Activated naive CD8-positive, alpha-beta T cell treated with anti-CD3 and anti-CD28 coated beads, Interleukin-2, amount 50 U/mL, for 24 hours (primary cell): ENCODE data around the gene LRRC28.

ENCODE experiments used
- ATAC-seq: fragments of 150-1000 bp; cut with Tn5 transposase; one replicate; pipeline ENCODE4 v1.10.0; 2021
- DNase-seq: peaks from one replicate; pipeline ENCODE4 v3.0.0; 2021
- H3K27ac Mint-ChIP-seq: one replicate; pipeline ENCODE4 v1.8.0; 2021; ENCODE audit warnings: mild to moderate bottlenecking, mixed read lengths
- H3K27me3 Mint-ChIP-seq: one replicate; pipeline ENCODE4 v1.8.0; 2021; ENCODE audit warnings: mixed read lengths
- H3K36me3 Mint-ChIP-seq: one replicate; pipeline ENCODE4 v1.8.0; 2021; ENCODE audit warnings: low read depth, mixed read lengths
- H3K4me1 Mint-ChIP-seq: one replicate; pipeline ENCODE4 v1.8.0; 2021; ENCODE audit warnings: mixed read lengths
- H3K4me3 Mint-ChIP-seq: one replicate; pipeline ENCODE4 v1.8.0; 2021; ENCODE audit warnings: mild to moderate bottlenecking, moderate library complexity, mixed read lengths
- H3K9me3 Mint-ChIP-seq: one replicate; pipeline ENCODE4 v1.8.0; 2021; ENCODE audit warnings: mixed read lengths

Gene LRRC28

DNA sequence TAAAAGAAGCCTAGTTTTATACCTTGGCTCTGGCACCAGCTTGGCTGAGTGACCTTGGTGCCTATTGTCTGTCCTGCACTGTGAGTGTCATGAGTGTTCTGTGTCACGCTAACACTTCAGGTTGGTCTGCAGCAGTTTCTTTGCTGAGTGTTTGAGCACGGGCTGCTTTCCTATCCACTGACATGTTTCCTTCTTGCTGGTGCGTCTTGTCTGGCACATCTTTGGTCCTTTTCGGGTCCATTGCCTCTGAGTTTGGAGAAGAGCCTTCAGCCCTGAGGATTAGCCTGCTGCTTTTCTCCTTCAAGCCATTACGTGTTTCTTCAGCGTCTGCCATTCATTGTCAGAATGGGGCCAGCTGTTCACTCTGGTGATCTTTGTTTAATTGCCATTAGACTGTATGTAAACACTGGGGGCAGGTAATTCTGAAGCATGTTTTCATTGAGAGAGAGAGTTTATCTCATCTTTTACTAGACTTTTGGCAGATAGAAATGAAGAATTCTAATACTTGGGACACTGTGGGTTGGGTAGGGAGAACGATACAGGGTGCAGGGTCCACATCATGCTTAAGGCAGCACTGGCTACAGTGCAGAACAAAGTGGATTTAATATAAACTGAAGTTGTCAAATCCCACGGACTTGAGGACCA lies 55.5 kb downstream of the LRRC28 start:
- no peaks in the 10 kb centered on the region for H3K36me3 Mint-ChIP-seq
- no peak overlapping the region for H3K27ac Mint-ChIP-seq
- peaks cover 4% of the 10 kb centered on the region for H3K4me1 Mint-ChIP-seq
- ATAC-seq = no peak
- no peak for DNase-seq
- no peaks in the 10 kb centered on the region for H3K9me3 Mint-ChIP-seq
- H3K27me3 Mint-ChIP-seq = no peaks in the 10 kb centered on the region
- H3K4me3 Mint-ChIP-seq = no peak overlapping the region

GRCh38 chr15:99307735-99308134 lies 56.5 kb downstream of the LRRC28 start:
- ATAC-seq = no peak
- Mint-ChIP-seq H3K4me1 (peaks cover 4% of the 10 kb centered on the region), H3K27me3 (no peaks in the 10 kb centered on the region), H3K27ac (peak overlapping the region; percentile 43), H3K9me3 (peaks cover 3% of the 10 kb centered on the region), H3K4me3 (no peak overlapping the region), H3K36me3 (peaks cover 5% of the 10 kb centered on the region)
- no peak for DNase-seq

DNA sequence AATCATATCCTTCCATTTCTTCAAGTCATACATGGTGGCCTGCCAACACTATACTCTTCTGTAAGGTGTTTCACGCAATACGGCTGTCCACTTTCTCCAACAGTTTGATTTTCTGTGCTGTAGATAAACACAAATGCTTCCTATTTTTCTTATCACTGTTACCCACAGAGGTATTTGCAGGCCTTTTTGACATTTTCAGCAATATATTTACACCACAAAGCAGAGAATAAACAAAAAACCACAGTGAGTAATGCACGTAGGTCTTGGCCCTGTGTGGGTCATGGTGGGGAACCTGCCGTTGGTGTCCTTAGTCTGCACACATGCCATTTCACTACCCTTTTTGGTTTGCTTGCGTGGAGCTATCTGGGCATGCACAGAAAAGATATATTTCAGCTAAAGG lies 59.5 kb downstream of the LRRC28 start:
- DNase-seq (no peak), ATAC-seq (no peak)
- no peak overlapping the region for H3K27ac Mint-ChIP-seq

GRCh38 chr15:99312228-99312627 lies 60.9 kb downstream of the LRRC28 start:
- H3K36me3 Mint-ChIP-seq = peaks cover 17% of the 10 kb centered on the region
- H3K4me3 Mint-ChIP-seq = no peak overlapping the region
- ATAC-seq (no peak), DNase-seq (no peak)
- peaks cover 4% of the 10 kb centered on the region for H3K4me1 Mint-ChIP-seq
- H3K9me3 Mint-ChIP-seq = peaks cover 10% of the 10 kb centered on the region
- no peaks in the 10 kb centered on the region for H3K27me3 Mint-ChIP-seq
- H3K27ac Mint-ChIP-seq = no peak overlapping the region

More for the DNA sequence above, 59.5 kb downstream of the LRRC28 start:
- Mint-ChIP-seq H3K27me3 (no peaks in the 10 kb centered on the region), H3K9me3 (peaks cover 10% of the 10 kb centered on the region), H3K4me3 (no peak overlapping the region), H3K36me3 (peaks cover 17% of the 10 kb centered on the region), H3K4me1 (peaks cover 4% of the 10 kb centered on the region)

DNA sequence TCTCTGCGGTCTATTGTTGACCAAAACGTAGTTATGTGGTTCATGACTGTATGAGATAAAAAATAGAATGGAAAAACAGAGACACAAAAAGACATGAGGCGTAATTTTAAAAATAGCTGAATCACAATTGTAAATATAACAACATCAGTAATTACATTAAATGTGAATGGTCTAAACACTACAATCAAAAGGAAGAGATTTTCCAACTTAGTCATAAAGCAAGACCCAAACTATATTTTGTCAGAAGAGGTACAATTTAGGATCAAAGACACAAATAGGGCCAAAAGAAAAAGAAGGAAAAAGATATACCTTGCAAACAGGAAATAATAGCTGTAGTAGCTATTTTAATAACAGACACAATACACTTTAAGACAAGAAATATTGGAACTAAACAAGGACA lies 61.5 kb downstream of the LRRC28 start:
- Mint-ChIP-seq H3K27ac (no peak overlapping the region), H3K4me1 (no peaks in the 10 kb centered on the region), H3K36me3 (peaks cover 17% of the 10 kb centered on the region), H3K27me3 (no peaks in the 10 kb centered on the region), H3K4me3 (no peak overlapping the region), H3K9me3 (peaks cover 10% of the 10 kb centered on the region)
- DNase-seq = no peak
- ATAC-seq = no peak

DNA sequence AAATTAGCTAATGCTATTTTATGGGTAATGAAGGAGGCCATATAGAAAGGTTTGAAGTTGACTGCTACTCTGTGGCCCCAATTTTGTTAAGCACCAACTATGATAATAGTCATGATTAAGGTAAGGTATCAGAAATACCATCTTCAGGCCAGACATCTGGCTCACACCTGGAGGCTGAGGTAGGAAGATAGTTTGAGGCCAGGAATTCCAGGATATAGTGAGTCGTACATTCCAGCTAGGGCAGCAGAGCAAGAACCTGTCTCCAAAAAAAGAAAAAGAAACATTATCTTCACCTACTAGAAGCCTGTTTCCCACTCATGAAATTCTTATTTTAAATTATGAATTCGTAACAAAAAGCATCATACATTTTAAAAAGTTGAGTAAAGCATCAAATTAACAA lies 64.4 kb downstream of the LRRC28 start:
- DNase-seq = no peak
- no peak for ATAC-seq
- peaks cover 17% of the 10 kb centered on the region for H3K36me3 Mint-ChIP-seq
- no peak overlapping the region for H3K4me3 Mint-ChIP-seq
- no peak overlapping the region for H3K27ac Mint-ChIP-seq
- H3K9me3 Mint-ChIP-seq = peaks cover 10% of the 10 kb centered on the region
- H3K27me3 Mint-ChIP-seq = no peaks in the 10 kb centered on the region
- H3K4me1 Mint-ChIP-seq = peaks cover 7% of the 10 kb centered on the region

DNA sequence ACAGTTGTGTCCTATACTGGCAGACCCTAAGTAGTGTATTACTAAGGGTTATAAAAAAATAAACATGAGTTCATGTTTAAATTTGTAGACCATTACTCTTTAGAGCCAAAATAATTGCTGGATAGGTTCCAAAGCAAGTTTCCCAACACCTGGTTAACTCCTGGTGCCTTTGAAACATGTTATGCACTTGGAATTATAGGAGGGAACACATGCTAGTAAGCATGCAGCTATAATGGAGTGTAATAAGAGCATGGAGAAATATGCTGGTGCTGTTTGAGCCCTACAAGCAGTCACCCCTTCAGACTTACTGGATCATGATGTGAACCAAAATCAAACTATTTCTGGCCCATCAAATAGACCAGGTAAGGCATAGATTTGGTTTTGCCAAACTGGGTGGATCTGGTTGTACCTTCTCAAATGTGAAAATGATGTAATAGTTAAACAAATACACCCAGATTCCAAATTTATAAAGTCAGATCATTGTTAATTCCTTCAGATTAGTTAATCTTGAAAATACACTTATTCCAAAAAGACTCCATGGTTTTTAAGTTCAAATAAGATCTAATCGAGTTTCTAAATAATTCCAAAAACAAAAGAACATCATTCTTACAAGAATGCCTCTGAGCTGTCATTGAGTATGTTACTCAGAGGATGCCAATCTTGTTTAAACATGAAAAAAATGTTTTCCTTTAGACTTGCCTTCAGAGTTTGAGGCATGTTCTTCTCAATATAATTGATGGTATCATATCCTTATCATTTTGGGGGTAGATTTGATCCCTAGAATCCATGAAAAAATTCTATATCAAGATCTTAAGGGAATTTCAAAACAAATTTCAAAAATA lies 69.3 kb downstream of the LRRC28 start:
- H3K4me1 Mint-ChIP-seq = peaks cover 40% of the 10 kb centered on the region
- H3K36me3 Mint-ChIP-seq = peaks cover under 1% of the 10 kb centered on the region
- DNase-seq (no peak), ATAC-seq (no peak)
- H3K27me3 Mint-ChIP-seq = no peaks in the 10 kb centered on the region
- no peaks in the 10 kb centered on the region for H3K9me3 Mint-ChIP-seq
- H3K4me3 Mint-ChIP-seq = no peak overlapping the region
- no peak overlapping the region for H3K27ac Mint-ChIP-seq

DNA sequence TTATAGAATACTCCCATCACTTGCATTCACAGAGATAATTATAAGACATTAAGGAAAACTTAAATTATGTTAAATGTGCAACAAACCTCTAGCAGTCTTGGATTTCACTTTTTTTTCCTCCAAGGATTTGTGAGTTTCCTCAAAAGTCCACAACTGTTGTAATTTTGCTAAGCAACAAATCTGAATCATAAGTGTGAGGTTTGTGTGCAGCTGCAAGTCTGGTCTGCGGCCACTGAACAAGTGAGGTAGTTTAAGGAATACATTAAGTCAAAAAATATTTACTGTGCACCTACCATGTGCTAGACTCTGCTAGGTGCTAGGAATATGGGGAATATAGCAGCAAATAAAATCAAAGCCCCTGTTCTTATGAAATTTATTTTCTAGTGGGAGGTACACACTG lies 70.2 kb downstream of the LRRC28 start:
- Mint-ChIP-seq H3K4me3 (no peak overlapping the region), H3K4me1 (peaks cover 47% of the 10 kb centered on the region), H3K27ac (no peak overlapping the region), H3K36me3 (no peaks in the 10 kb centered on the region), H3K9me3 (no peaks in the 10 kb centered on the region), H3K27me3 (no peaks in the 10 kb centered on the region)
- no peak for DNase-seq
- ATAC-seq = no peak

- Mint-ChIP-seq H3K27me3 (no peaks in the 10 kb centered on the region), H3K27ac (no peak overlapping the region), H3K9me3 (no peaks in the 10 kb centered on the region), H3K36me3 (no peaks in the 10 kb centered on the region), H3K4me3 (no peak overlapping the region), H3K4me1 (peaks cover 50% of the 10 kb centered on the region)
- ATAC-seq = no peak
- no peak for DNase-seq
These were observed 71.5 kb downstream of the LRRC28 start for GRCh38 chr15:99322643-99323405.

DNA sequence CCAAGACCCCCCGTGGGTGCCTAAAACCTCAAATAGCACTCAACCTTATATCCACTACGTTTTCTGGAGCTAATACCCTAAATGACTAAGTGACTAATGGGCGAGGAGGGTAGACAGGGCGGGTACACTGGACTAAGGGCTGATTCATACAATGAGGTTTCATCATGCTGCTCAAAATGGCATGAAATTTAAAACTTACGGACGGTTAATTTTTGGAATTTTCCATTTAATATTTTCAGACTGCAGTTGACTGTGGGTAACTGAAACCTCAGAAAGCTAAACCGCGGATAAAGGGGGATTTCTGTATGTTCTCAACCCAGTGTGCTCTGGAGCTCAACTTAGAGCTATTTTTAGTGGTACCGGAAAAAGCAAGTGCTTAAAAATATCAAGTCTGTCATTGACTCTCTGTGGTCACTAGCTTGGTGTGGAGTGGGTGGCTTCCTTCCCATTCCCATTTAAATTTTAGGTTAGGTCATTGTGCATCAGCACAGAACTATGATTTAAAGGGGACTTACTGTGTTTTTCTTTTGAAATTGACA lies 72.9 kb downstream of the LRRC28 start:
- peak overlapping the region; percentile 51 for H3K4me3 Mint-ChIP-seq
- H3K27ac Mint-ChIP-seq = peak overlapping the region; percentile 81
- no peaks in the 10 kb centered on the region for H3K27me3 Mint-ChIP-seq

DNA sequence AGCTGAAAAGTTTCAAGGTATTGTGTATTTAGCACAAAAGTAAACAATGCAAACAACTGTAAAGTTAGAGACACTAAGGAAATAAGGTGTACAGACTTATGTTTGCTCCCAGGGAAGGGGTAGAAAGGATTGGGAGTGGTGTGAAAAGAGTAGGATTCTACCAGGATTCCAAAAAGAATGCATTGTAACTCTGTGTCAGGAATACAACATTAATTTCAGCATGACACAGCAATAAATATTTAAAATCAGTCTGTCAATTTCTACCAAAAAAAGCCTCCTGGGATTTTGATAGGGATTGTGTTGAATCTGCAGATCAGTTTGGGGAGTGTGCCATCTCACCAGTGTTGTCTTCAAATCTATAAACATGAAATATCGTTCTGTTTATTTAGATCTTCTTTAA lies 73.4 kb downstream of the LRRC28 start:
- no peaks in the 10 kb centered on the region for H3K9me3 Mint-ChIP-seq
- peak overlapping the region; percentile 51 for H3K4me3 Mint-ChIP-seq
- ATAC-seq = no peak
- no peak for DNase-seq
- H3K4me1 Mint-ChIP-seq = peaks cover 46% of the 10 kb centered on the region
- no peaks in the 10 kb centered on the region for H3K36me3 Mint-ChIP-seq
- H3K27ac Mint-ChIP-seq = peak overlapping the region; percentile 81
- no peaks in the 10 kb centered on the region for H3K27me3 Mint-ChIP-seq

More for the DNA sequence above, 72.9 kb downstream of the LRRC28 start:
- Mint-ChIP-seq H3K36me3 (no peaks in the 10 kb centered on the region), H3K4me1 (peaks cover 46% of the 10 kb centered on the region), H3K9me3 (no peaks in the 10 kb centered on the region)
- DNase-seq (peak; percentile 21), ATAC-seq (peak; percentile 95)

GRCh38 chr15:99326235-99326634 lies 75.0 kb downstream of the LRRC28 start:
- H3K27ac Mint-ChIP-seq = no peak overlapping the region
- H3K4me3 Mint-ChIP-seq = no peak overlapping the region
- H3K4me1 Mint-ChIP-seq = peaks cover 46% of the 10 kb centered on the region
- no peaks in the 10 kb centered on the region for H3K27me3 Mint-ChIP-seq
- H3K36me3 Mint-ChIP-seq = no peaks in the 10 kb centered on the region
- DNase-seq (peak; percentile 7), ATAC-seq (no peak)
- no peaks in the 10 kb centered on the region for H3K9me3 Mint-ChIP-seq

GRCh38 chr15:99328106-99329072 lies 77.1 kb downstream of the LRRC28 start:
- Mint-ChIP-seq H3K4me1 (peaks cover 41% of the 10 kb centered on the region), H3K27ac (no peak overlapping the region), H3K36me3 (no peaks in the 10 kb centered on the region), H3K27me3 (no peaks in the 10 kb centered on the region), H3K4me3 (no peak overlapping the region), H3K9me3 (no peaks in the 10 kb centered on the region)
- DNase-seq = no peak
- no peak for ATAC-seq

GRCh38 chr15:99331381-99331780 lies 80.1 kb downstream of the LRRC28 start:
- H3K4me3 Mint-ChIP-seq = no peak overlapping the region

More at GRCh38 chr15:99331381-99331780, 80.1 kb downstream of the LRRC28 start:
- DNase-seq (no peak), ATAC-seq (no peak)
- H3K27ac Mint-ChIP-seq = no peak overlapping the region
- H3K27me3 Mint-ChIP-seq = no peaks in the 10 kb centered on the region
- peaks cover 4% of the 10 kb centered on the region for H3K36me3 Mint-ChIP-seq
- H3K4me1 Mint-ChIP-seq = peaks cover 15% of the 10 kb centered on the region
- H3K9me3 Mint-ChIP-seq = no peaks in the 10 kb centered on the region
